ENCODE measurements around the gene DBNL.

The DBNL gene

GRCh38 chr7:44043902-44044301 is 600 bp upstream of the DBNL start:
- no peak for DNase-seq

DNA sequence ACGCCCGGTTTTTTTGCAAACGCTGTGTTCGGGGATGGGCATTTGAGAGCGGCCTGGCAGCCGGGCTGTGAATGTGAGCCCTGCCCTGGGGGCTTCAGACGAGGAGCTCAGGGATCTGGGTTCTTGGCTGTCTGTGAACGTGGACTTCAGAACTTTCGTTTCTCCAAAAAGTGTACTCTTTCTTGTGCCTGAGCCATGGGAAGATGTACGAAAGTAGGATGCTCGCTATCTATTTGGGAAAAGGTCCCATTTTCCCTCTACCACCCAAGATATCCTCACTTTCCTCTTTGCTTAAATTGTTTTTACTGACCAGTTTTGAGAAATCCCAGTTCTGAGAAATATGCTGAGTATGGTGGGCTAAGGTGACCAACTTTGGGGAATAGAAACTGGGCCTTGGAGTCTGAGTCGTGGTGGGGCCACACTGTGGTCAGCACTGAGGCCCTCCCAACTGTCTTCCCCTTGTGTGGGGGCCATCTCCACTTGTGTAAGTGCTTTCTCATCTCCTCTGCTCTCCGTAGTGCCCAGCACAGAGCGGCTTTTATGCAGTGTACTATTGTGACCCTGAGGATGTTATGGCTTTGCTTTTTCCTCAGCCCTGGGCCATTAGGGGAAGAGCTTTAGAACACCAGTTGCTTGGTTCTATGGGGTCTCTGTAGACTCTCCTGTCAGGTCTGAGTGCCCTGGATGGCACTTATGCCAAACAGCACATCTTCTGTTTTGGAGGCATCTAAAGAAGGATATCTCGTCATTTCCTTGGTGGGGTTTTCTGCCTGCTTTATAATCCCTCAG is 918 bp downstream of the DBNL start:
- DNase-seq: no peak

GRCh38 chr7:44046321-44047061 is 2.0 kb downstream of the DBNL start:
- no peak for DNase-seq

GRCh38 chr7:44048031-44048795 is 3.7 kb downstream of the DBNL start:
- DNase-seq: no peak

DNA sequence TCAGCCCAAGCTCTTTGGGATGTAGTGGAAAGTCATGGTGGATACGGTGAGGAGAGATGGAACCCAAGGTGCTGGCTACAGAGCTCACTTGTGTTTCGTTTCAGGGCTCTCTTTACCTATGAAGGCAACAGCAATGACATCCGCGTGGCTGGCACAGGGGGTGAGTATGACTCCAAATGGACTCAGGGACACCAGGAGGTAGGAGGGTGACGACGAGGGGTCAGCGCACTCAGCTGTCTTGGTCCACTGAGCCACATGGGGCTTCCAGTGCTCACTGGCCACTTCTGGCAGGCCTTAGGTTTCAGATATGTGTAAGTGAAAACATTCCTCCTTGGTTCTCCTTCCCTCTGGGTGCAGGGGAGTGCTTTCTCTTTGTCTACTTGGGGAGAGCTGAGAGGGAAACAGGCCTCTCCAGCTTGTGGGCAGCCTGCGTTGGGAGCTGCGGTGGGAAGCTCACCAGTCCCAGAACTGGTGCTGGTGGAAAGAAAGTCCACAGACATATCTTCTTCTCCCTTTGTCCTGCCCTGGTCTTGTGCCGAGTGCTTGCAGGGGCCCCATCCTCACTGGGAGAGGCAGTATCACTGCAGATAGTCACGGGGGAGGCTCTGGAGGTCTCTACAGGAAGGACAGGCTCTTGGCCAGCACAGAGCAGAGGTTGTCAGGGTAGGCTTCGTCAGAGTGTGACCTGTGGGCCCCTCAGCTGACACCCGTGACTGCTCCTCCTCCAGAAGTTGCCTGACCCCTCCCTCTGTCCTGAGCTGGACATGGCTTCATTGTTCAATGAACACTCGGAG is 5.8 kb downstream of the DBNL start:
- DNase-seq: no peak

- no peak for DNase-seq
Observed at GRCh38 chr7:44050915-44051560, 6.5 kb downstream of the DBNL start.

DNA sequence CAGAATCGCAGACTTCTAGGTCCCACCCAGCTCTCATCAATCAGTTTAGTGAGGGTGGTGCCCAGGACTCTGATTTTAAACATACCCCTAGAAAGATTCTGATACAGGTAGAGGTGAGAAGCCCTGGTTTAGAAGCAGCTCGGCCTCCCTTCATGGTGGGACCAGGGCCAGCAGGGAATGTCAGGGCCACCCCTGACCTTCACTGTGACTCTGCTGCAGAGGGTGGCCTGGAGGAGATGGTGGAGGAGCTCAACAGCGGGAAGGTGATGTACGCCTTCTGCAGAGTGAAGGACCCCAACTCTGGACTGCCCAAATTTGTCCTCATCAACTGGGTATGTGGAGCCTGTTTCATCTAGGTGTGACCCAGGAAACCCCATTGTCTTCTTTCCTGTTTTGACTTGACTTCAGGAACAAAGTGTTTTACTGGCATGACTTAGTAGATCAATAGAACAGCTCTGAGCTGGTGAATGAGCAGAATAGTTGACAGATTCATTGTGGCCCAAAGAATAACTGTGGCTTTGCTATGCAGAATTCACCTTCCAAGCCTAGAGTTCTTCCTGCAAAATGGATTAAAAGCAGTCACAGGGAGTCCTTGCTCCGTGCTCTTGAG is 7.2 kb downstream of the DBNL start:
- DNase-seq: no peak

DNA sequence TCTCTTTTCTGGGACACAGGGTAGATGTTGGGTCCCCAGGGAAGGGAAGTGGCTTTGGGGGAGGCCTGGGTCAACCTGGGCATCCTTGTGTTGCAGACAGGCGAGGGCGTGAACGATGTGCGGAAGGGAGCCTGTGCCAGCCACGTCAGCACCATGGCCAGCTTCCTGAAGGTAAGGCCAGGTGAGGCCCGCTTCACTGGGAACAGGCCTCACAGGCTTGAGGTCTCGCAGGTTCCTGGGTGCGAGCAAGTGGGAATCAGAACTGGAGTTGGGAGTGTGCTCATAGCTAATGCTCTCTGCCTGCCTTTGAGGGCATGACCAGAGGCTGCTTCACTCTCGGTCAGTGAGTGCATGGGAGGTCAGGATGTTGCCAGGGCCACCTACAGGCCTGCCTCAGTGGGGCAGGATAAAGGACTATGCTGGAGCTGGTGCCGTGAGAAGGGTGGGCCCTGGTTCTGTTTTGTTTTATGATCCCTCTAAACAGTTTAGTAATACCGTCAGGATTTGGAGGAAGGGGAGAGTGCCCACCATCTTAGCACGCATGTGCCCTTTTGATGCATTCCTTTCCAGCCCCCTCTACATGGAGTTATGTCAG is 8.4 kb downstream of the DBNL start:
- DNase-seq: no peak

DNA sequence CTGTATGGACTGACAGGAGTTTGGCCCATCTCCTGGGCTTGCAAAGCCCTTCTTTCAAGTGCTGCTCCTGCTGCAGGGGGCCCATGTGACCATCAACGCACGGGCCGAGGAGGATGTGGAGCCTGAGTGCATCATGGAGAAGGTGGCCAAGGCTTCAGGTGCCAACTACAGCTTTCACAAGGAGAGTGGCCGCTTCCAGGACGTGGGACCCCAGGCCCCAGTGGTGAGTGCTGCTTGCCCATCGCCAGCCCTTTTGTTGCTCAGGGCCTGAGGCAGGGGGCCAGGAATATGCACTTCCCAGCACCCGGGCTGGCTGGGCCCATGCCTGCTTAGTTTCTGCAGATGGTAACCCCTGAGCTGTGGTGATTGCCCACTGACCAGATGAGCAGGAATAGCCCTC is 12.2 kb downstream of the DBNL start:
- DNase-seq: no peak

- no peak for DNase-seq
Observed at GRCh38 chr7:44057181-44057848, 12.8 kb downstream of the DBNL start.

DNA sequence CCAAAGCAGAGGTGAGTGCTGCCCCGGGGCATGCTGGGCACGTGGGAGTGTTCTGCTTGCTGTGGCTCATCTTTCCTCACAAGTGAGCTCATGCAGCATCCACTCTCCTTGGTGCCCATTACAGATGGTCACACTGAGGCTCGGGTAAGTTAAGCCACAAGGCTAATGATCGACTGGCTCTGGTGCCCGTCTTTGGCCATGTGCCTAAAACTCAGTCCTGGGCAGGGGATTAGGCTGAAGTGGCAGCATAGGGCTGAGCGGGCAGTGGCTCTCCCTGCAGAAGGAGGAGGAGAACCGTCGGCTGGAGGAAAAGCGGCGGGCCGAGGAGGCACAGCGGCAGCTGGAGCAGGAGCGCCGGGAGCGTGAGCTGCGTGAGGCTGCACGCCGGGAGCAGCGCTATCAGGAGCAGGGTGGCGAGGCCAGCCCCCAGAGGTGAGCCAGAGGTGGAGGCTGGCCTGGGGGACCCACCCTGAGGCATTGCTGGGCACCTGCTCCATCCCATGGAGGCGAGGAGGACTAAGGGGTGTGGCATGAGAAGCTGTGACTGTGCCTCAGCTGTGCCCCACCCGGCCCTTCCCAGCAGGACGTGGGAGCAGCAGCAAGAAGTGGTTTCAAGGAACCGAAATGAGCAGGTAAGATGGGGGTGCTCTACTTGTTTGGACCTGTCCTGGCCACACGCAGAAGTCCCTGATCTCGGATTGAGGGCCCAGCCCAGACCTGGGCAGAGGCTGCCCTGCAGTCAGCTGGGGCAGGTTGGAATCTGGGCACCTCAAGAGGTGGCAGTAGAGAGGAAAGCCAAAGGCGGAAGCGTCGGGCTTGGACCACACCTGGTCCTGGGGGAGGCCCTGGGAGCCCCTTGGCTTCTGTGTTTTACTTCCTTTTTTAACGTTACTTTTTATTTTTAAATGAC is 13.6 kb downstream of the DBNL start:
- no peak for DNase-seq

DNA sequence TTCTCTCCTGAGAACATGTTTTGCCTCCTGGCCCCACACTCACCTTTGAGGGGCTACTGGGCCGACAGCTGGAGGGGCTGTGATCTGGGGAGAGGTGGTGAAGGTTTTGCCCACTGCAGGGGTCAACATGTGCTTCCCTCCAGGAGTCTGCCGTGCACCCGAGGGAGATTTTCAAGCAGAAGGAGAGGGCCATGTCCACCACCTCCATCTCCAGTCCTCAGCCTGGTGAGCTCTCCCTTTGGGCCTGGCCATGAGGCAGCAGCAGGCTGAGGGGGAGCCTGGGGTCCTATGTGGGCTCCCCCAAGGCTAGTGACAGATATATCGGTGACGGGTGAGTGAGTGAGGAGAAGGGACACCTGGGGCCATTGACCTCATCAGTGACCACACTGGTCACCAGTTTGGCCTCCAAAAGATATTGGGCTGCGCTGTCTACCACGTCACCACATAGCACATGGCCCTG is 14.3 kb downstream of the DBNL start:
- DNase-seq: no peak

- no peak for DNase-seq
Observed at GRCh38 chr7:44059219-44060090, 15.0 kb downstream of the DBNL start.

- DNase-seq: no peak
Observed at GRCh38 chr7:44060091-44060947, 15.8 kb downstream of the DBNL start.

GRCh38 chr7:44060948-44061644 is 16.6 kb downstream of the DBNL start:
- DNase-seq: no peak

DNA sequence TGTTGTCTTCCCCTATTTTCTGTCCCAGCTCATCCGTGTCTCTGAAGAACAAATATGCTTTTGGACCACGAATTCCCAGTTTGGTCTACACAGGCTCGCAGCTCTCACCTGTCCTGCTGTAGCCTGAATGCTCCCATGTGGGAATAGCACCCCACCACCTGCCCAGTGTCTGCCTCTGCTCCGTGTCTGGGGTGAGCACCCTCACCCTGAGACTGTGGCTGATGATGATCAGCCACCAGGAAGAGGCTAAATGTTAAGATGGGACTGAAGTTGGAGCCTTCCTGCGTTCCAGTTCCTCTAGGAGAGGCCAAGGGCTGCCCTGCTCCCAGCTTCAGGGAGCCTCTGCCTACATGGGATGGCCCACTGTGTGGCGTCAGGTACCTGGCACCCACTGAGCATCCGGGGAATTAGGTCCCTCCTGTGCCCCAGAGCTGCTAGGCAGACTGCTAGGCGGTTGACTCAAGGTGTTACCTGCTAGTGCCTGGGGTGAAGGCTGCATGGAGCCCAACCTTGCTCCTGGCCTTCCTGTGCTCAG is 17.2 kb downstream of the DBNL start:
- DNase-seq: no peak
